ENCODE measurements around the gene IKBKE.

IKBKE gene

GRCh38 chr1:206456577-206457370 lies 13.5 kb upstream of the IKBKE start:
- H3K9me3 ChIP-seq (ENCODE audit: severe bottlenecking): no peaks in the 10 kb centered on the region
- ATAC-seq (ENCODE audit: low read depth) (peak; percentile 62), DNase-seq (ENCODE audit: low spot score) (no peak)
- no peak overlapping the region for H3K4me3 ChIP-seq (ENCODE audit: severe bottlenecking)
- H3K27me3 ChIP-seq (ENCODE audit: insufficient read depth, poor library complexity, severe bottlenecking): no peaks in the 10 kb centered on the region
- peak overlapping the region; percentile 14 for H3K27ac ChIP-seq (ENCODE audit: poor library complexity, severe bottlenecking)
- H3K4me1 ChIP-seq (ENCODE audit: insufficient read depth, poor library complexity, severe bottlenecking): peaks cover 10% of the 10 kb centered on the region
- H3K36me3 ChIP-seq (ENCODE audit: low read depth): peaks cover 22% of the 10 kb centered on the region
- no peak for TF ChIP-seq CTCF (IDR thresholded peaks at IDR 0.05; ENCODE audit: poor library complexity, severe bottlenecking)

GRCh38 chr1:206457408-206458120 lies 12.7 kb upstream of the IKBKE start:
- peaks cover 23% of the 10 kb centered on the region for H3K36me3 ChIP-seq (ENCODE audit: low read depth)
- ATAC-seq (ENCODE audit: low read depth) (no peak), DNase-seq (ENCODE audit: low spot score) (no peak)
- H3K4me1 ChIP-seq (ENCODE audit: insufficient read depth, poor library complexity, severe bottlenecking): peaks cover 10% of the 10 kb centered on the region
- H3K4me3 ChIP-seq (ENCODE audit: severe bottlenecking): no peak overlapping the region
- H3K9me3 ChIP-seq (ENCODE audit: severe bottlenecking): no peaks in the 10 kb centered on the region
- no peaks in the 10 kb centered on the region for H3K27me3 ChIP-seq (ENCODE audit: insufficient read depth, poor library complexity, severe bottlenecking)
- no peak for TF ChIP-seq CTCF (IDR thresholded peaks at IDR 0.05; ENCODE audit: poor library complexity, severe bottlenecking)
- H3K27ac ChIP-seq (ENCODE audit: poor library complexity, severe bottlenecking): peak overlapping the region; percentile 14

DNA sequence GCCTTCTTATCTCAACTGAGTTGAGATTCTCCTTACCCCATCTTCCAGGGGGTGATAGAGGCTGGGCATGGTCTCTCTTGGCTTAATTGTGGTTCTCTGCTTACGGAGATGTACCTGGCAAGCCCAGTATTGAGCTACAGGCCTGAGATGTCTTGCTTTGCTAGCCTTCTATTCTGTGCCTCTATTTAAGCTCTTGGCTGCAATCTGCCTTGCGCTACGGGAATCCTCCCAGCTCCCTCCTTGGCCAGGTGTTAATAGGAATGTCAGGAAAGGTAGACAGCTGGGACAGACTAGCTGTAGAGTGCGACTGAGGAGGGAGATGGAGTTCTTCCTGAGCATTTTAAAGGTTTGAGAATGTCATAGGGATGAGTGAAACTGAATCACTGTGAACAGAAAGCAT lies 10.6 kb upstream of the IKBKE start:
- no peak overlapping the region for H3K4me3 ChIP-seq (ENCODE audit: severe bottlenecking)
- peaks cover 23% of the 10 kb centered on the region for H3K36me3 ChIP-seq (ENCODE audit: low read depth)
- no peaks in the 10 kb centered on the region for H3K27me3 ChIP-seq (ENCODE audit: insufficient read depth, poor library complexity, severe bottlenecking)
- no peak overlapping the region for H3K27ac ChIP-seq (ENCODE audit: poor library complexity, severe bottlenecking)
- no peaks in the 10 kb centered on the region for H3K9me3 ChIP-seq (ENCODE audit: severe bottlenecking)
- peaks cover 10% of the 10 kb centered on the region for H3K4me1 ChIP-seq (ENCODE audit: insufficient read depth, poor library complexity, severe bottlenecking)
- DNase-seq (ENCODE audit: low spot score): no peak
- no peak for ATAC-seq (ENCODE audit: low read depth)
- TF ChIP-seq CTCF (IDR thresholded peaks at IDR 0.05; ENCODE audit: poor library complexity, severe bottlenecking): no peak

GRCh38 chr1:206460836-206461426 lies 9.3 kb upstream of the IKBKE start:
- no peak for DNase-seq (ENCODE audit: low spot score)
- Histone ChIP-seq H3K9me3 (ENCODE audit: severe bottlenecking) (no peaks in the 10 kb centered on the region), H3K27ac (ENCODE audit: poor library complexity, severe bottlenecking) (no peak overlapping the region), H3K4me1 (ENCODE audit: insufficient read depth, poor library complexity, severe bottlenecking) (peaks cover 10% of the 10 kb centered on the region), H3K4me3 (ENCODE audit: severe bottlenecking) (no peak overlapping the region), H3K27me3 (ENCODE audit: insufficient read depth, poor library complexity, severe bottlenecking) (no peaks in the 10 kb centered on the region), H3K36me3 (ENCODE audit: low read depth) (peaks cover 12% of the 10 kb centered on the region)
- no peak for ATAC-seq (ENCODE audit: low read depth)
- no peak for TF ChIP-seq CTCF (IDR thresholded peaks at IDR 0.05; ENCODE audit: poor library complexity, severe bottlenecking)
